ENCODE results near the gene ACTRT2. TPM values are rescaled to one million over a fixed set of nuclear protein-coding genes. Genes with fewer than 3 reads are reported as not detected.

ACTRT2 gene
- total RNA-seq, 1 donor from 2014 or later = not detected

GRCh38 chr1:2989185-2989584 lies 32.1 kb upstream of the ACTRT2 start:
- intact Hi-C loops (cut with micrococcal nuclease) = no loop called here
- Histone ChIP-seq H3K9me3 (replicated peaks) (peaks cover 14% of the 10 kb centered on the region), H3K4me3 (no peak overlapping the region), H3K27me3 (ENCODE audit: low read depth) (peaks cover 45% of the 10 kb centered on the region), H3K27ac (replicated peaks) (no peak overlapping the region), H3K4me1 (no peaks in the 10 kb centered on the region), H3K36me3 (no peaks in the 10 kb centered on the region)
- TF ChIP-seq, protein P1, sequence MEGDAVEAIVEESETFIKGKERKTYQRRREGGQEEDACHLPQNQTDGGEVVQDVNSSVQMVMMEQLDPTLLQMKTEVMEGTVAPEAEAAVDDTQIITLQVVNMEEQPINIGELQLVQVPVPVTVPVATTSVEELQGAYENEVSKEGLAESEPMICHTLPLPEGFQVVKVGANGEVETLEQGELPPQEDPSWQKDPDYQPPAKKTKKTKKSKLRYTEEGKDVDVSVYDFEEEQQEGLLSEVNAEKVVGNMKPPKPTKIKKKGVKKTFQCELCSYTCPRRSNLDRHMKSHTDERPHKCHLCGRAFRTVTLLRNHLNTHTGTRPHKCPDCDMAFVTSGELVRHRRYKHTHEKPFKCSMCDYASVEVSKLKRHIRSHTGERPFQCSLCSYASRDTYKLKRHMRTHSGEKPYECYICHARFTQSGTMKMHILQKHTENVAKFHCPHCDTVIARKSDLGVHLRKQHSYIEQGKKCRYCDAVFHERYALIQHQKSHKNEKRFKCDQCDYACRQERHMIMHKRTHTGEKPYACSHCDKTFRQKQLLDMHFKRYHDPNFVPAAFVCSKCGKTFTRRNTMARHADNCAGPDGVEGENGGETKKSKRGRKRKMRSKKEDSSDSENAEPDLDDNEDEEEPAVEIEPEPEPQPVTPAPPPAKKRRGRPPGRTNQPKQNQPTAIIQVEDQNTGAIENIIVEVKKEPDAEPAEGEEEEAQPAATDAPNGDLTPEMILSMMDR (IDR thresholded peaks at IDR 0.05; ENCODE audit: borderline replicate concordance) = no peak
- DNase-seq = no peak

DNA sequence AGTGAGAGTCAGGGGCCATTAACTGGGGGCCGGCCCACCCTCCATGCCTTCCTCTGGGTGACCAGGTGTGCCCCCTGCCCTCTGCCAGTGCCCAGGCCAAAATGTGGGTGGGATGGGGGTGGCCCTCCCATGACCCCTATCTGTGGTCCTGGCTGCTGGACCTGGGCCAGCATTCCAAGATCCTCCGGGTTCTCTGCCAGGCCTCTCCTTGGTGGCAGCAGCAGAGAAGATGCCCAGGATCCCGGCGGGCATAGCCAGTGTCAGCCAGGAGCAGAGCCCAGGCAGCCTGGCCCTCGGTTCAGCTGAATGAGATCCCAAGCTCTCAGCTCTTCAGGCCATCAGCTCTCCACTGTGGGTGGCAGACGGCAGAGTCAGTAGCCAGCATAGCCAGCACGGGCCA lies 31.3 kb upstream of the ACTRT2 start:
- H3K27me3 ChIP-seq (ENCODE audit: low read depth) = peaks cover 45% of the 10 kb centered on the region
- peak; percentile 10 for DNase-seq
- no peak overlapping the region for H3K27ac ChIP-seq (replicated peaks)
- H3K4me1 ChIP-seq = no peaks in the 10 kb centered on the region
- no peak overlapping the region for H3K4me3 ChIP-seq
- H3K36me3 ChIP-seq = no peaks in the 10 kb centered on the region
- H3K9me3 ChIP-seq (replicated peaks) = peaks cover 22% of the 10 kb centered on the region
- TF ChIP-seq, protein P1 (IDR thresholded peaks at IDR 0.05; ENCODE audit: borderline replicate concordance) = no peak
- intact Hi-C loops (cut with micrococcal nuclease) = no loop called here

DNA sequence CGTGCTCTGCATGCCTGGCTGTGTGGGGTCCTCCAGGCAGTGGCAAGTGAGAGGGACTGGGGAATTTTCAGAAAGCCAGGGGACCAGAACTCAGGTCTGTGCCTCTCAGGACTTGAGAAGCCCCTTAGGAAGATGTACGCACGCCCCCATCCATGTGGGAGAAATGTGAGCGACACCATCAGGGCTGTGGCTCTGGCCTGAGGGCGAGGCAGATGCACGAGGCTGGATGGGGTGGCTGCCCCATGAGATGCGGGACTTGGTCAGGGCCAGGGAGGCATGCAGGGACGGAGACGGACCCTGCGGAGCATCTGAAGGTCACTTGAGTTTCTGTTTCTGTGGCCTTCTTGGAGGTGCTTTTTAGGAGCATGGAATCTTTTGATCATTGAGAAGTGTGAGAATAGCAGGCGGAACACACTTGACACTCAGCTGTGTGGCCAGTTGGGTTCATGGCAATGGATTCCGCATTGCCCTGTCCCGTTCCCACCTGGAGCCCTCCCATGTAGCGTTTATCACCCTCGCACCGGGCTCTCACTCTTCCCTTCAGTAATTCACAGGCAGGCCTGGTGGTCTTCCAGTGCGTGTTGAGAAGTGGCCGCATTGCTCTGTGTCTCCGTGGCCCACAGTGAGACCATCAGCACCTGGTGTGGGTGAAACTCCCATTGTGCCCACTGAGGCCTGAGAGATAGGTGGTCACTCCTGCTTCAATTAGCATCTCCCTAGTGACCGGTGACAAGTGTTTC lies 30.7 kb upstream of the ACTRT2 start:
- TF ChIP-seq, protein P1 (IDR thresholded peaks at IDR 0.05; ENCODE audit: borderline replicate concordance) = no peak
- Histone ChIP-seq H3K4me3 (no peak overlapping the region), H3K36me3 (no peaks in the 10 kb centered on the region), H3K4me1 (no peaks in the 10 kb centered on the region), H3K27me3 (ENCODE audit: low read depth) (peaks cover 45% of the 10 kb centered on the region), H3K27ac (replicated peaks) (no peak overlapping the region), H3K9me3 (replicated peaks) (peaks cover 28% of the 10 kb centered on the region)
- intact Hi-C loops (cut with micrococcal nuclease) = no loop called here
- no peak for DNase-seq

GRCh38 chr1:2991753-2992495 lies 29.3 kb upstream of the ACTRT2 start:
- Histone ChIP-seq H3K4me1 (no peaks in the 10 kb centered on the region), H3K27ac (replicated peaks) (no peak overlapping the region), H3K9me3 (replicated peaks) (peaks cover 33% of the 10 kb centered on the region), H3K4me3 (no peak overlapping the region), H3K27me3 (ENCODE audit: low read depth) (peaks cover 41% of the 10 kb centered on the region), H3K36me3 (no peaks in the 10 kb centered on the region)
- intact Hi-C loops (cut with micrococcal nuclease) = no loop called here
- TF ChIP-seq, protein P1 (IDR thresholded peaks at IDR 0.05; ENCODE audit: borderline replicate concordance) = no peak
- peak; percentile 6 for DNase-seq

DNA sequence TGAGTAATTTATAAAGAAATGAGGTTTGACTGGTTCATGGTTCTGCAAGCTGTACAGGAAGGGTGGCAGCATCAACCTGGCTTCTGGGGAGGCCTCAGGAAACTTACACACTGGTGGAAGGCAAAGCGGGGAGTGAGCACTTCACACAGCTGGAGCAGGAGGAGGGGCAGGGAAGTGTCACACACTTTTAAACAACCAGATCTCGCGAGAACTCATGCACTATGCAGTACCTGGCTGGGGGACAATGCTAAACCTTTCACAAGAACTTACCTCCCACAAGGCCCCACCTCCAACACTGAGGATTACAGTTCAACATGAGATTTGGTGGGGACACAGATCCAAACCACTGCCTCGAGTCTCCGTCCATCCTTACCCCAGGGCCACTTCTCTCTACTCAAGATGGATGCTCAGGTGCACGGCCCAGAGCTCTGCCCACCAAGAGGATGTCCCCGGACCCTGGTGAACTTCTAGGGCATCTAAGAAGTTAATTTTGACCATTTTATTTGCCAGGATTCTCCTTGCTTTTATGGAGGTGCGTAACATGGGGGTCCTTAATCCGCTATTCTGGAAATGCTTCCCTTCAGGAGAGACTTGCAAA lies 22.7 kb upstream of the ACTRT2 start:
- TF ChIP-seq, protein P1 (IDR thresholded peaks at IDR 0.05; ENCODE audit: borderline replicate concordance) = no peak
- intact Hi-C loops (cut with micrococcal nuclease) = no loop called here
- Histone ChIP-seq H3K27me3 (ENCODE audit: low read depth) (peaks cover 70% of the 10 kb centered on the region), H3K9me3 (replicated peaks) (peaks cover 28% of the 10 kb centered on the region), H3K4me3 (no peak overlapping the region), H3K4me1 (no peaks in the 10 kb centered on the region), H3K36me3 (no peaks in the 10 kb centered on the region), H3K27ac (replicated peaks) (no peak overlapping the region)
- DNase-seq = peak; percentile 2

Data from left ventricle myocardium inferior (tissue), 1 donor.